Measurements from ENCODE around the gene LHB. TPM values are rescaled to one million over a fixed set of nuclear protein-coding genes. Genes with fewer than 3 reads are reported as not detected.

Gene LHB
- total RNA-seq, 2 donors from 2014 or later: not detected

DNA sequence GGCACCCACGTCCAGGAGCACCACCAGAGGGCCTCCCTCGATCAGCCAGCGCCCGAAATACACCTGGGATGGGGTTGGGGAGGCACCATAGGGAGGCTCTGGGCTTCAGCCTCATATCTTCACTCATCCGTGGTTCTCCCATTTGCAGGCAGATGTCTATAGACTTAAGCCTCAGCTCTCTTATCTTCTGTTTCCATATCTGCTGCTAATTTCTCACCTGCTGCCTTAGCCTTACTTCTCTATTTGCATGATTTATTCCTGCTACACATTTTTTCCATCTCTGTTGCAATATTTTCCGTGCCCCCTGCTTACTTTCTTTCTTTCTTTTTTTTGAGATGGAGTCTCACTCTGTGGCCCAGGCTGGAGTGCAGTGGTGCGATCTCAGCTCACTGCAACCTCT, 29.6 kb downstream of the LHB start:
- H3K27ac ChIP-seq: no peak overlapping the region
- H3K4me1 ChIP-seq: peaks cover 9% of the 10 kb centered on the region
- no peaks in the 10 kb centered on the region for H3K9me3 ChIP-seq
- DNase-seq: no peak
- no peaks in the 10 kb centered on the region for H3K27me3 ChIP-seq
- TF ChIP-seq, protein P1, sequence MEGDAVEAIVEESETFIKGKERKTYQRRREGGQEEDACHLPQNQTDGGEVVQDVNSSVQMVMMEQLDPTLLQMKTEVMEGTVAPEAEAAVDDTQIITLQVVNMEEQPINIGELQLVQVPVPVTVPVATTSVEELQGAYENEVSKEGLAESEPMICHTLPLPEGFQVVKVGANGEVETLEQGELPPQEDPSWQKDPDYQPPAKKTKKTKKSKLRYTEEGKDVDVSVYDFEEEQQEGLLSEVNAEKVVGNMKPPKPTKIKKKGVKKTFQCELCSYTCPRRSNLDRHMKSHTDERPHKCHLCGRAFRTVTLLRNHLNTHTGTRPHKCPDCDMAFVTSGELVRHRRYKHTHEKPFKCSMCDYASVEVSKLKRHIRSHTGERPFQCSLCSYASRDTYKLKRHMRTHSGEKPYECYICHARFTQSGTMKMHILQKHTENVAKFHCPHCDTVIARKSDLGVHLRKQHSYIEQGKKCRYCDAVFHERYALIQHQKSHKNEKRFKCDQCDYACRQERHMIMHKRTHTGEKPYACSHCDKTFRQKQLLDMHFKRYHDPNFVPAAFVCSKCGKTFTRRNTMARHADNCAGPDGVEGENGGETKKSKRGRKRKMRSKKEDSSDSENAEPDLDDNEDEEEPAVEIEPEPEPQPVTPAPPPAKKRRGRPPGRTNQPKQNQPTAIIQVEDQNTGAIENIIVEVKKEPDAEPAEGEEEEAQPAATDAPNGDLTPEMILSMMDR (IDR thresholded peaks at IDR 0.05): no peak
- H3K9ac ChIP-seq (ENCODE audit: low read depth in 2 of 2, low read length in 2 of 2): no peak overlapping the region
- H3K36me3 ChIP-seq: no peaks in the 10 kb centered on the region
- intact Hi-C loops (cut with DNase I): no loop called here
- no peak overlapping the region for H3K4me3 ChIP-seq

DNA sequence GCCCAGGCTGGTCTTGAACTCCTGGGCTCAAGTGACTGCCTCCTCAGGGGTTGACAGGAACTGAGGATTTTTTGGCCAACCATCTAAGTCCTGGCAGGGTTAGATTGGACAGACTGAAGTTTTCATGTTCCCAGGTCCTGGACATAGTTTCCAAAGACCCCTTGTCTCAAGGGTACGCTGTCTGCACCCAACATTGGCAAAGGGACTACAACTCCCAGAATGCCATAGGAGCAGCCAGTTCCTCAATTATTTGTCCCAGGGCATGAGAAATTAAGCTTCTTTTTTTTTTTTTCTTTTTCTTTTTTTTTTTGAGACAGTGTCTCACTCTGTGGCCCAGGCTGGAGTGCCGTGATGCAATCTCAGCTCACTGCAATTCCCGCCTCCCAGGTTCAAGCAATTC, 30.7 kb downstream of the LHB start:
- Histone ChIP-seq H3K9me3 (no peaks in the 10 kb centered on the region), H3K27me3 (no peaks in the 10 kb centered on the region), H3K27ac (no peak overlapping the region), H3K4me1 (peaks cover under 1% of the 10 kb centered on the region), H3K4me3 (no peak overlapping the region), H3K9ac (ENCODE audit: low read depth in 2 of 2, low read length in 2 of 2) (no peak overlapping the region), H3K36me3 (no peaks in the 10 kb centered on the region)
- TF ChIP-seq, protein P1 (IDR thresholded peaks at IDR 0.05): no peak
- intact Hi-C loops (cut with DNase I): no loop called here
- no peak for DNase-seq

DNA sequence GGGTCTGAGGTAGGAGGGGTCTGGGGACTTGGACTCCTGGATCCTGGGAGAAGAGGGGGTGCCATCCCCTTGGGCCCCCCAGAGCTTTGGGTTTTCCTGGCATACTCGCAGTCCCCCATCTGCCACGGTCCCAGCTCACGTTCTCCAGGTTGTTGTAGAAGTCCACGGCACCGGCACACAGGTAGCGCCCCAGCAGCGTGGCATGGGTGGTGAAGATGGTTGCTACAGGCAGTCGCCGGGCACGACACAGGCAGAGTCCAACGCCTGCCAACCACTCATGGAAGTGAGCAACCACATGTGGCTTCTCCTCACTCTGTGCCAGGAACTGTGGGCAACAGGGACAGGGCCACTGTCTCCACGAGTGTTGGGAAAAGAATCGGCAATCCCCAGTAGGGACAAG, 31.2 kb downstream of the LHB start:
- TF ChIP-seq, protein P1 (IDR thresholded peaks at IDR 0.05): no peak
- Histone ChIP-seq H3K4me1 (no peaks in the 10 kb centered on the region), H3K27me3 (no peaks in the 10 kb centered on the region), H3K4me3 (no peak overlapping the region), H3K9ac (ENCODE audit: low read depth in 2 of 2, low read length in 2 of 2) (no peak overlapping the region), H3K27ac (no peak overlapping the region), H3K9me3 (no peaks in the 10 kb centered on the region), H3K36me3 (no peaks in the 10 kb centered on the region)
- DNase-seq: no peak
- intact Hi-C loops (cut with DNase I): no loop called here

DNA sequence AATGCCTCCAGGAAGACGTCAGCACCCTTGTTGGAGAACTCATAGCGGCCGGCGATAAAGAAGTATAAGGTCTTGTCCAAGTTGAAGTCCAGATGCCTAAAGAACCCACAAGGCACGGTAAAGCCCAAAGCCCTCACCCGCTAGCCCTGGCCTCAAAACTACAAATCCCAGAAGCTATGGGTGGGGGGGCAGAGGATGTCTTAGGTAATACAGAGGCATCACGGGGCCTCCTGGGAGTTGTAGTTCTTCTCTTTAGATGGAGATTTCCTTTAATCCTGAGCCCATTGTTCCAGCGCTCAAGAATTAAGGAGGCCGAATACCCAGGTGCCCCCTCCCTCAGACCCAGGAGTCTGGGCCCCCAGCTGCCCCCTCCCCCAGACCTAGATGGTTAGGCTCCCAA, 34.6 kb downstream of the LHB start:
- intact Hi-C loops (cut with DNase I): no loop called here
- TF ChIP-seq, protein P1 (IDR thresholded peaks at IDR 0.05): no peak
- H3K9ac ChIP-seq (ENCODE audit: low read depth in 2 of 2, low read length in 2 of 2): no peak overlapping the region
- no peaks in the 10 kb centered on the region for H3K27me3 ChIP-seq
- H3K9me3 ChIP-seq: no peaks in the 10 kb centered on the region
- no peak for DNase-seq
- H3K4me3 ChIP-seq: no peak overlapping the region
- no peaks in the 10 kb centered on the region for H3K36me3 ChIP-seq
- no peak overlapping the region for H3K27ac ChIP-seq
- H3K4me1 ChIP-seq: no peaks in the 10 kb centered on the region

DNA sequence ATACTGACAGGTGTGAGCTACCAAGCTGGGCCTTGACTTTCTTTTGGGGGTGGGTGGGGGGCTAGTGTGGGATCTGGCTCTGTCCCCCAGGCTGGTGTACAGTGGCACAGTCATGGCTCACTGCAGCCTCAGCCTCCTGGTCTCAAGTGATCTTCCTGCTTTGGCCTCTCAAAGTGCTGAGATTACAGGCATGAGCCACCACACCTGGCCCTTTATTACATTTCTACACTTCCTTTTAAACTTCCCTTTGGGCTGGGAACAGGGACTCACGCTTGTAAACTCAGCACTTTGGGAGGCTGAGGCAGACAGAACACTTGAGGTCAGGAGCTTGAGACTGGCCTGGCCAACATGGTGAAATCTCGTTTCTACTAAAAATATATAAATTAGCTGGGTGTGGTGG, 39.8 kb downstream of the LHB start:
- no peaks in the 10 kb centered on the region for H3K36me3 ChIP-seq
- intact Hi-C loops (cut with DNase I): no loop called here
- no peak for DNase-seq
- no peaks in the 10 kb centered on the region for H3K27me3 ChIP-seq
- H3K27ac ChIP-seq: peak overlapping the region; percentile 59
- H3K4me3 ChIP-seq: no peak overlapping the region
- H3K4me1 ChIP-seq: no peaks in the 10 kb centered on the region
- no peaks in the 10 kb centered on the region for H3K9me3 ChIP-seq
- no peak overlapping the region for H3K9ac ChIP-seq (ENCODE audit: low read depth in 2 of 2, low read length in 2 of 2)
- TF ChIP-seq, protein P1 (IDR thresholded peaks at IDR 0.05): no peak
